GM12878 (cell line): ENCODE measurements around the gene AJUBA. TPM values are rescaled to one million over a fixed set of nuclear protein-coding genes. Genes with fewer than 3 reads are reported as not detected.

ENCODE experiments used
- polyA plus RNA-seq, 11 experiments: library from polyadenylated mRNA; depleted of rRNA in 4 of 11; unstranded in 6 of 11; stranded (reverse) in 5 of 11; fragments of >200 nt; fragmentation: Nextera tagmentation in 4 of 11; fragmentation: Illumina TruSeq in 1 of 11; extraction: Ambion mirVana in 4 of 11; extraction: Trizol in 1 of 11; gene quantifications; 1 replicate in 1 of 11; 2 replicates in 10 of 11; pipeline versions ENCODE4 v1.2.1 to v1.2.3, GENCODE V29; 2011 to 2016; ENCODE audit warnings: inconsistent platforms in 2 of 11, missing spikeins in 2 of 11, low read depth in 1 of 11
- total RNA-seq, 4 experiments: library from RNA; depleted of rRNA in 3 of 4; stranded (reverse); fragments of >200 nt in 3 of 4; fragmentation: Illumina TruSeq in 1 of 4; extraction: Trizol in 1 of 4; gene quantifications; 2 replicates each; pipeline versions ENCODE4 v1.2.1 to v1.2.3, GENCODE V29; 2013 to 2021
- TF ChIP-seq, protein P1 (sequence below): fragments of 450-650 bp; formaldehyde crosslinking; IDR thresholded peaks from 2 replicates; pipeline ENCODE4 v1.4.0; 2020; ENCODE audit warnings: mild to moderate bottlenecking, moderate library complexity
- TF ChIP-seq, protein P2 (sequence below): fragments of 450-650 bp; IDR thresholded peaks from 2 replicates; pipeline ENCODE4 v1.6.1; 2017; ENCODE audit warnings: mild to moderate bottlenecking, moderate library complexity

Gene AJUBA
- total and polyA plus RNA-seq, 10 of the 15 experiments (the other 5 are each of a cell fraction or from before 2014, with no cell fraction given), result 0.03 to 18.1 (median 0.36) TPM; not detected in 1

GRCh38 chr14:22985894-22986507 lies 3.6 kb upstream of the AJUBA start (continued):
- TF ChIP-seq, protein P1, sequence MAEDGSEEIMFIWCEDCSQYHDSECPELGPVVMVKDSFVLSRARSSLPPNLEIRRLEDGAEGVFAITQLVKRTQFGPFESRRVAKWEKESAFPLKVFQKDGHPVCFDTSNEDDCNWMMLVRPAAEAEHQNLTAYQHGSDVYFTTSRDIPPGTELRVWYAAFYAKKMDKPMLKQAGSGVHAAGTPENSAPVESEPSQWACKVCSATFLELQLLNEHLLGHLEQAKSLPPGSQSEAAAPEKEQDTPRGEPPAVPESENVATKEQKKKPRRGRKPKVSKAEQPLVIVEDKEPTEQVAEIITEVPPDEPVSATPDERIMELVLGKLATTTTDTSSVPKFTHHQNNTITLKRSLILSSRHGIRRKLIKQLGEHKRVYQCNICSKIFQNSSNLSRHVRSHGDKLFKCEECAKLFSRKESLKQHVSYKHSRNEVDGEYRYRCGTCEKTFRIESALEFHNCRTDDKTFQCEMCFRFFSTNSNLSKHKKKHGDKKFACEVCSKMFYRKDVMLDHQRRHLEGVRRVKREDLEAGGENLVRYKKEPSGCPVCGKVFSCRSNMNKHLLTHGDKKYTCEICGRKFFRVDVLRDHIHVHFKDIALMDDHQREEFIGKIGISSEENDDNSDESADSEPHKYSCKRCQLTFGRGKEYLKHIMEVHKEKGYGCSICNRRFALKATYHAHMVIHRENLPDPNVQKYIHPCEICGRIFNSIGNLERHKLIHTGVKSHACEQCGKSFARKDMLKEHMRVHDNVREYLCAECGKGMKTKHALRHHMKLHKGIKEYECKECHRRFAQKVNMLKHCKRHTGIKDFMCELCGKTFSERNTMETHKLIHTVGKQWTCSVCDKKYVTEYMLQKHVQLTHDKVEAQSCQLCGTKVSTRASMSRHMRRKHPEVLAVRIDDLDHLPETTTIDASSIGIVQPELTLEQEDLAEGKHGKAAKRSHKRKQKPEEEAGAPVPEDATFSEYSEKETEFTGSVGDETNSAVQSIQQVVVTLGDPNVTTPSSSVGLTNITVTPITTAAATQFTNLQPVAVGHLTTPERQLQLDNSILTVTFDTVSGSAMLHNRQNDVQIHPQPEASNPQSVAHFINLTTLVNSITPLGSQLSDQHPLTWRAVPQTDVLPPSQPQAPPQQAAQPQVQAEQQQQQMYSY (CRISPR knock-in tag), result no peak
- TF ChIP-seq, protein P2, sequence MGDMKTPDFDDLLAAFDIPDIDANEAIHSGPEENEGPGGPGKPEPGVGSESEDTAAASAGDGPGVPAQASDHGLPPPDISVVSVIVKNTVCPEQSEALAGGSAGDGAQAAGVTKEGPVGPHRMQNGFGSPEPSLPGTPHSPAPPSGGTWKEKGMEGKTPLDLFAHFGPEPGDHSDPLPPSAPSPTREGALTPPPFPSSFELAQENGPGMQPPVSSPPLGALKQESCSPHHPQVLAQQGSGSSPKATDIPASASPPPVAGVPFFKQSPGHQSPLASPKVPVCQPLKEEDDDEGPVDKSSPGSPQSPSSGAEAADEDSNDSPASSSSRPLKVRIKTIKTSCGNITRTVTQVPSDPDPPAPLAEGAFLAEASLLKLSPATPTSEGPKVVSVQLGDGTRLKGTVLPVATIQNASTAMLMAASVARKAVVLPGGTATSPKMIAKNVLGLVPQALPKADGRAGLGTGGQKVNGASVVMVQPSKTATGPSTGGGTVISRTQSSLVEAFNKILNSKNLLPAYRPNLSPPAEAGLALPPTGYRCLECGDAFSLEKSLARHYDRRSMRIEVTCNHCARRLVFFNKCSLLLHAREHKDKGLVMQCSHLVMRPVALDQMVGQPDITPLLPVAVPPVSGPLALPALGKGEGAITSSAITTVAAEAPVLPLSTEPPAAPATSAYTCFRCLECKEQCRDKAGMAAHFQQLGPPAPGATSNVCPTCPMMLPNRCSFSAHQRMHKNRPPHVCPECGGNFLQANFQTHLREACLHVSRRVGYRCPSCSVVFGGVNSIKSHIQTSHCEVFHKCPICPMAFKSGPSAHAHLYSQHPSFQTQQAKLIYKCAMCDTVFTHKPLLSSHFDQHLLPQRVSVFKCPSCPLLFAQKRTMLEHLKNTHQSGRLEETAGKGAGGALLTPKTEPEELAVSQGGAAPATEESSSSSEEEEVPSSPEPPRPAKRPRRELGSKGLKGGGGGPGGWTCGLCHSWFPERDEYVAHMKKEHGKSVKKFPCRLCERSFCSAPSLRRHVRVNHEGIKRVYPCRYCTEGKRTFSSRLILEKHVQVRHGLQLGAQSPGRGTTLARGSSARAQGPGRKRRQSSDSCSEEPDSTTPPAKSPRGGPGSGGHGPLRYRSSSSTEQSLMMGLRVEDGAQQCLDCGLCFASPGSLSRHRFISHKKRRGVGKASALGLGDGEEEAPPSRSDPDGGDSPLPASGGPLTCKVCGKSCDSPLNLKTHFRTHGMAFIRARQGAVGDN, result no peak
